Measurements from ENCODE around the gene C19orf53. TPM values are rescaled to one million over a fixed set of nuclear protein-coding genes. Genes with fewer than 3 reads are reported as not detected.

The C19orf53 gene
- total RNA-seq = 10 to 100 TPM; 85.2 to 88.1 TPM

DNA sequence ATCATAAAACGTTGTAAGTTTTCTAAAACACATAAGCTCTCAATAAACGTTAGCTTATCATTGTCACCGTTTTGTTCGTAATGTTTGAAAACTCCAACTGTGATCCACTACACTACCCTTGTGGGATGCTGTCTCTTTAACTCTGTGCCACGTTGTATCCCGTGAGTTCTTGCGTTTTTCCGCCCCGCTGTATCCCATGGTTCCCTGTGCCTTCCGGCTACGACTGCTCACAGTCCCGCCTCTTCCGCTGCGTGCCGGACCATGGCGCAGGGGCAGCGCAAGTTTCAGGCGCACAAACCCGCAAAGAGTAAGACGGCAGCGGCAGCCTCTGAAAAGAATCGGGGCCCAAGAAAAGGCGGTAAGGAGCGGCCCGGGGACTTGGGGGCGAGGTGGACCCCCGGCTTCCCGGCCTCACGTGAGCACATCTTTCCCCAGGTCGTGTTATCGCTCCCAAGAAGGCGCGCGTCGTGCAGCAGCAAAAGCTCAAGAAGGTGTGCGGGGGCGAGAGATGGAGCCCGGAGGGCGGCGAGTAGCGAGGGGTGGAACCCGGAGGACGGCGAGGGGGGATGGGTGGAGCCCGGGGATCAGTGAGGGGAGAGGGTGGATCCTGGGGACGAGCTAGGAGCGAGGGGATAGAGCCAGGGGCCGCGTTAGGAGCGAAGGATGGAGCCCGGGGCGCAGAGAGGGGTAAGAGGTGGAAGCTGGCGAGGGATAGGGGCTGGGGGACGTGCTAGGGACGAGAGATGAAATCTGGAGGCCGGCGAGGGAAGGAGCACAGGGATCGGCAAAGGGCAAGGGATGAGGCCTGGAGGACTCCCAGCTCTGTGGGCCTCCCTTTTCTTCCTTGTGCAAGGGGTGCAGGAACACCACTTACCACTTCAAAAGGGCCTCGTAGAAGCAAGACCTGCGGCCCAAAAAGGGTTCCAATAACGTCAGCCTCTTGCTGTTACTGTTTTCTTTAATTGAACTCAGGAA is at the start of gene C19orf53:
Gene C19orf53 (plus strand): TSS at position 240 of the 975 bp plus-strand sequence. CDS start 22 bp downstream, at position 262.
- Mint-ChIP-seq H3K9me3 (no peaks in the 10 kb centered on the region), H3K4me1 (peaks cover 19% of the 10 kb centered on the region), H3K4me3 (peak within 1 kb of the TSS; percentile 96), H3K27me3 (no peaks in the 10 kb centered on the region), H3K27ac (peak within 1 kb of the TSS; percentile 92), H3K36me3 (peaks cover 16% of the 10 kb centered on the region)
- ATAC-seq (ENCODE audit: low read depth) = peak; percentile 95
- DNase-seq = peak; percentile 84
- POLR2A ChIA-PET = interaction anchor here (0.7 to 3.1 kb wide), 17 partner anchors 10 to 622 kb away, joined by 3 to 26 read pairs (median 6); partner anchors contain the start of genes ASF1B, MRI1, PRKACA and ZSWIM4

DNA sequence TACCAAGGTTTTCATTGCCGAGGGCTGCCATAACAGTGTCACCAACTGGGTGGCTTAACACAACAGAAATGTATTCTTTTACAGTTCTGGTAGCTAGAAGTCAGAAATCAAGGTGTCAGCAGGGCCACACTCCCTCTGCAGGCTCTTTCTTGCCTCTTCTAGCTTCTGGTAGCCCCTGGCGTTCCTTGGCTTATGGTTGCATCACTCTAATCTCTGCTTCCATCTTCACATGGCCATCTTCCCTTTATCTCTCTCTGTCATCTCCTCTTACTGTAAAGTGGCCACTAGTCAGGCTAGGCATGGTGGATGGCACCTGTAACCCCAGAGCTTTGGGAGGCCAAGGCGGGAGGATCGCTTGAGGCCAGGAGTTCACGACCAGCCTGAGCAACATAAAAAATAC is 47.9 kb upstream of the C19orf53 start:
- Mint-ChIP-seq H3K27ac (no peak overlapping the region), H3K36me3 (no peaks in the 10 kb centered on the region), H3K4me1 (peaks cover 5% of the 10 kb centered on the region), H3K27me3 (no peaks in the 10 kb centered on the region), H3K9me3 (no peaks in the 10 kb centered on the region), H3K4me3 (no peak overlapping the region)
- no peak for ATAC-seq (ENCODE audit: low read depth)
- POLR2A ChIA-PET = no interaction called here
- DNase-seq = no peak

- no peak overlapping the region for H3K27ac Mint-ChIP-seq
- no peak for ATAC-seq (ENCODE audit: low read depth)
These were observed 46.5 kb upstream of the C19orf53 start for GRCh38 chr19:13727798-13728197.

DNA sequence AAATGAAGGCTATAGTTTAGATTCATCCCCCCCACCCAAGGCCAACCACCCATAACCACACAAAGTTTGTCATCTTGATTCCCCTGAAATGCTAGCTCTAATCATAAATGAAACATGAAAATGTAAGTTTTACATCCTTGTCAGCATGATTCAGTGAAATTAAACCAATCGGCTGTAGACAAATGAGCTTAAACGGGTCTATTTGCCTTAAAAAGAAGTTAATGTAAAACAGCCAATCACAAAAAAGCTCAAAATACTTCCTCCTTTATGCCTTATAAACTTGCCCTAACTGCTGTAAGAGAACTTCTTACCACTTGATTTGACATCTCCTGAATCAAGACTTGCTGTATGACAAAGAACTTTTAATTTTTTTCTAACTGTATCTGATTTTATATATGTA is 44.4 kb upstream of the C19orf53 start:
- no peak for DNase-seq
- H3K36me3 Mint-ChIP-seq = no peaks in the 10 kb centered on the region
- H3K27me3 Mint-ChIP-seq = no peaks in the 10 kb centered on the region
- H3K4me3 Mint-ChIP-seq = no peak overlapping the region
- H3K9me3 Mint-ChIP-seq = no peaks in the 10 kb centered on the region
- no peak for ATAC-seq (ENCODE audit: low read depth)
- POLR2A ChIA-PET = interaction anchor here (1.3 kb wide), 1 partner anchor 18 kb away, joined by 3 read pairs; a partner anchor contains a TSS
- peaks cover 9% of the 10 kb centered on the region for H3K4me1 Mint-ChIP-seq
- no peak overlapping the region for H3K27ac Mint-ChIP-seq

More at GRCh38 chr19:13727798-13728197, 46.5 kb upstream of the C19orf53 start:
- Mint-ChIP-seq H3K36me3 (no peaks in the 10 kb centered on the region), H3K27me3 (no peaks in the 10 kb centered on the region), H3K4me1 (peaks cover 8% of the 10 kb centered on the region), H3K9me3 (no peaks in the 10 kb centered on the region), H3K4me3 (no peak overlapping the region)
- POLR2A ChIA-PET = no interaction called here
- no peak for DNase-seq

DNA sequence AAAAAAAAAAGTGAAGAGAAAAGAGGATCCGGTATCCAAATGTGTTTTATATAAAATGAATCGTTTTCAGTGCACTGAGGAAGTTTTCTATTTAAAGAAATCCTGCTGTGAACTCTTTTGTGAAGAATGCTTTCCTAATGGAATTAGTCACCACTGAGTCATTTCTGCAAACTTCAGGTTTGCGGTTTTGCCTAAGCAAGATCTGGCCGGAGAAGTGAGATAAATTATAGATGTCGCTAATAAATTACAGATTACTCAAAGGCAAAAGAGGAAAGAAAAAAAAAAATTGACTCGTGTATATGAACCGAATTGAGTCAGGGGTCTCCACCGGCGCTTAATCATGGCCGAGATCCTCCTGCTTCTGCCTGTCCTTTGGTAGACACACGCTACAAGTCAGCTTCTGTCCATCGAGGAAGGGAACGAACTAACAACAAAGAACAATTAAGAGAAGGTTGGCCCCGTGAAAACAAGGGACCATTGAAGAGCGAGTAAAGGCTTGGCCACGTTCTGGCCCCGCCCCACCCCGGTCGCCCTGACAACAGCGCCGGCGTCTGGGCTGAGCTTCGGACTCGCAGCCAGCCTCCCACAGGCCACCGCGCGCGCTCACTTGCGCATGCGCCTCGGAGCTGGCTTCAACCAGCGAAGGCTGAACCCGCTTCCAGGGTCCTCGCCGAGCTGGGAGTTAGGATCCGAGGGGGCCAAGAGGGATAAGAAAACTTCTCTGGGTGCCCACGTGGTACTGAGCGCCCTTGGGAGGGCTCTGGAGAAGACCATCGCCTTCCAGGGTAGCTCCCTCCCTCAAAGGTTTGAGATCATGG is 42.9 kb upstream of the C19orf53 start:
- Mint-ChIP-seq H3K9me3 (no peaks in the 10 kb centered on the region), H3K4me1 (peaks cover 9% of the 10 kb centered on the region), H3K27me3 (no peaks in the 10 kb centered on the region), H3K4me3 (peak overlapping the region; percentile 86), H3K36me3 (no peaks in the 10 kb centered on the region), H3K27ac (peak overlapping the region; percentile 91)
- peak; percentile 100 for ATAC-seq (ENCODE audit: low read depth)
- peak; percentile 97 for DNase-seq
- POLR2A ChIA-PET = interaction anchor here (0.6 to 2.1 kb wide), 5 partner anchors 17 to 787 kb away, joined by 3 to 21 read pairs (median 6); partner anchors contain the start of genes DNAJB1 and MRI1

DNA sequence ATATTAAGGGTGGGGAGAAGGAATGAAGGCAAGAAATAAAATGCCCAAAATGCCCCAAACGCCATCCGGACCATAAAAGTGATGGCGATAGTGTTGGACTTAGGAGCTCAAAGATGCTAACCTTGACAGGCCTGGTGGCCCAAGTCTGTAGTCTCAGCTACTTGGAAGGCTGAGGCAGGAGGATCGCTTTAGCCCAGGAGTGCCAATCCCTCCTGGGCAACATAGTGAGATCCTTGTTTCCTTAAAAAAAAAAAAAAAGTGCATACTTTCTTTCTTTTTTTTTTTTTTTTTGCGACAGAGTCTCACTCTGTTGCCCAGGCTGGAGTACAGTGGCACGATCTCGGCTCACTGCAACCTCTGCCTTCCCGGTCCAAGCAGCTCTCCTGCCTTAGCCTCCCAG is 41.9 kb upstream of the C19orf53 start:
- H3K4me1 Mint-ChIP-seq = peaks cover 9% of the 10 kb centered on the region
- H3K4me3 Mint-ChIP-seq = peak overlapping the region; percentile 86
- ATAC-seq (ENCODE audit: low read depth) = no peak
- H3K9me3 Mint-ChIP-seq = no peaks in the 10 kb centered on the region
- no peaks in the 10 kb centered on the region for H3K27me3 Mint-ChIP-seq
- no peak for DNase-seq
- H3K27ac Mint-ChIP-seq = peak overlapping the region; percentile 50
- POLR2A ChIA-PET = interaction anchor here (0.6 to 2.1 kb wide), 5 partner anchors 16 to 957 kb away, joined by 3 to 21 read pairs (median 6); partner anchors contain the start of gene DNAJB1
- no peaks in the 10 kb centered on the region for H3K36me3 Mint-ChIP-seq

GRCh38 chr19:13734751-13735150 is 39.5 kb upstream of the C19orf53 start:
- Mint-ChIP-seq H3K27ac (no peak overlapping the region), H3K9me3 (no peaks in the 10 kb centered on the region), H3K4me3 (no peak overlapping the region), H3K27me3 (no peaks in the 10 kb centered on the region), H3K36me3 (no peaks in the 10 kb centered on the region), H3K4me1 (peaks cover 11% of the 10 kb centered on the region)
- DNase-seq (no peak), ATAC-seq (ENCODE audit: low read depth) (no peak)
- POLR2A ChIA-PET = no interaction called here

DNA sequence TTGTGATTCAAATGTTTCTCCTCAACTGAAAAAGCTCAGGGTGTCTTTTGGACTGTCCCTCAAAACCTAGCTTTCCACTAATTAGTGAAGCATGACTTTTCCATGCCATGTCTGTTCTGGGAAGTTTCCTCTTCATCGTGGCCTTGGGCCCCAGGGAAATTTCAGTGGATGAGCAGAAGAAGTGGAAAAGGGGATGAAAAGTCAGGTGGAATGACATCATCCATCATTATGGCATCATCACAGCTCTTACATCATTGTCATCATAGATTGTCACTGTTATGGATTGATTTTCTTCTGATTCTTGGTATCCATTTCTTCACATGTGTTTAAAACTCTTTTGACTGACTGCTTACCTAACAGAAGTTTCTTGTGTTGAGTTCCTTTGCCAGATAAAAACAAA is 36.2 kb upstream of the C19orf53 start:
- no peaks in the 10 kb centered on the region for H3K27me3 Mint-ChIP-seq
- ATAC-seq (ENCODE audit: low read depth) (no peak), DNase-seq (no peak)
- H3K9me3 Mint-ChIP-seq = no peaks in the 10 kb centered on the region
- H3K27ac Mint-ChIP-seq = no peak overlapping the region
- POLR2A ChIA-PET = interaction anchor here (0.6 kb wide), 1 partner anchor 358 kb away, joined by 6 read pairs; no protein-coding TSS in a partner anchor
- H3K4me3 Mint-ChIP-seq = no peak overlapping the region
- no peaks in the 10 kb centered on the region for H3K36me3 Mint-ChIP-seq
- H3K4me1 Mint-ChIP-seq = peaks cover 2% of the 10 kb centered on the region

- POLR2A ChIA-PET = interaction anchor here (0.9 kb wide), 1 partner anchor 112 kb away, joined by 7 read pairs; no protein-coding TSS in a partner anchor
- no peaks in the 10 kb centered on the region for H3K27me3 Mint-ChIP-seq
- ATAC-seq (ENCODE audit: low read depth) (no peak), DNase-seq (no peak)
- no peak overlapping the region for H3K4me3 Mint-ChIP-seq
- no peaks in the 10 kb centered on the region for H3K36me3 Mint-ChIP-seq
- no peaks in the 10 kb centered on the region for H3K9me3 Mint-ChIP-seq
- H3K27ac Mint-ChIP-seq = no peak overlapping the region
- H3K4me1 Mint-ChIP-seq = peaks cover 4% of the 10 kb centered on the region
These were observed 32.4 kb upstream of the C19orf53 start for GRCh38 chr19:13741893-13742292.

DNA sequence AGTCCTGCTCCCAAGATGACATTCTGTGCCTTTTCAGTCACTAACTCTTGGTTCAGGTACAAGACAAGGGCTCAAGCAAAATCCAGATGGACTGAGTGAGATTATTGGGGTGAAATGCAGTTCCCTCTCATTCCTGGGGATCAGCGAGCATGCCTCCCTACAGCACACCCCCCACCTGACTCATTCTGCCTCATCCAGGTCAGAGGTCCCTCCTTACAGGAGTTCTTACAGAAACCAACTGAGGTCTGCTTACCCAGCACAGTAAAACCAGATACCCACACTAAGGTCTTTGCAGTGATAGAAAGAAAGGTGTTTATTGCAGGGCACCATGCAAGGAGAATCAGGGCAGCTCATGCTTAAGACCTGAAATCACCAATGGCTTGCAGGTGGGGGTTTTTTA is 31.5 kb upstream of the C19orf53 start:
- peaks cover 8% of the 10 kb centered on the region for H3K4me1 Mint-ChIP-seq
- ATAC-seq (ENCODE audit: low read depth) (no peak), DNase-seq (no peak)
- H3K9me3 Mint-ChIP-seq = no peaks in the 10 kb centered on the region
- POLR2A ChIA-PET = no interaction called here
- H3K27ac Mint-ChIP-seq = no peak overlapping the region
- H3K4me3 Mint-ChIP-seq = no peak overlapping the region
- H3K36me3 Mint-ChIP-seq = no peaks in the 10 kb centered on the region
- no peaks in the 10 kb centered on the region for H3K27me3 Mint-ChIP-seq

- Mint-ChIP-seq H3K4me3 (no peak overlapping the region), H3K36me3 (no peaks in the 10 kb centered on the region), H3K9me3 (no peaks in the 10 kb centered on the region), H3K27me3 (no peaks in the 10 kb centered on the region), H3K4me1 (peaks cover 13% of the 10 kb centered on the region), H3K27ac (no peak overlapping the region)
- ATAC-seq (ENCODE audit: low read depth) = no peak
- DNase-seq = no peak
- POLR2A ChIA-PET = no interaction called here
These were observed 30.1 kb upstream of the C19orf53 start for GRCh38 chr19:13744174-13744573.

DNA sequence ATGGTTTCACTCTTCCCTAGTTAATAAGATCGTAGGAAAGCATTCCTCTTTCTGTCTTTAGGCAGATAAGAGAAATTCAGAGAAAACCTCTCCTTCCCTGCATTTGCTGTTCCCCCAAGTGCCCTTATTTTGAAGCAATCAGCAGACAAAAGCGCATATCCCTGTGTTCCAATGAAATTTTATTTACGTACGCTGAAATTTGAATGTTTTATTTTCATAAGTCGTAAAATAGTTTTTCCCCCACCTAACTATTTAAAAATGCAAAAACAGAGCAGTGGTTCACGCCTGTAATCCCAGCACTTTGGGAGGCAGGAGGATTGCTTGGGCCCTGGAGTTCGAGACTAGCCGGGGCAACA is 27.2 kb upstream of the C19orf53 start:
- no peak for ATAC-seq (ENCODE audit: low read depth)
- DNase-seq = no peak
- Mint-ChIP-seq H3K4me3 (peak overlapping the region; percentile 96), H3K27me3 (no peaks in the 10 kb centered on the region), H3K9me3 (no peaks in the 10 kb centered on the region), H3K36me3 (peaks cover 3% of the 10 kb centered on the region), H3K4me1 (peaks cover 20% of the 10 kb centered on the region), H3K27ac (peak overlapping the region; percentile 91)
- POLR2A ChIA-PET = interaction anchor here (0.6 to 2.4 kb wide), 12 partner anchors 8 to 594 kb away, joined by 3 to 21 read pairs (median 7); partner anchors contain the start of genes C19orf53, MRI1 and ZSWIM4

All from activated naive CD8-positive, alpha-beta T cell treated with anti-CD3 and anti-CD28 coated beads, Interleukin-2, amount 10 ng/mL, durations not matched to agents 7 days and 5 days (primary cell).